A549 (cell line): ENCODE measurements around the gene FSTL4. TPM values are rescaled to one million over a fixed set of nuclear protein-coding genes. Genes with fewer than 3 reads are reported as not detected.

Experiments
- ATAC-seq, 2 experiments: fragments of 200-7000 bp in 1 of 2; fragments of >200 bp in 1 of 2; cut with Nextera tagmentation in 1 of 2; cut with Tn5 transposase in 1 of 2; 3 replicates each; pipeline versions ENCODE4 v1.8.0 to v1.9.1; 2018 to 2020; ENCODE audit warnings: mild to moderate bottlenecking in 1 of 2, moderate library complexity in 1 of 2
- CTCF ChIA-PET: fragments of 300-600 bp; sonication (Branson Sonifier 250); formaldehyde crosslinking; extraction: SDS; loops from one replicate; lab custom pipeline; 2021; ENCODE audit warnings: antibody characterized with exemption, inconsistent platforms; lab: Yijun Ruan, JAX
- POLR2A ChIA-PET: fragments of 350-600 bp; formaldehyde crosslinking; extraction: SDS; loops from one replicate; lab custom pipeline; 2021; ENCODE audit warnings: antibody characterized with exemption, inconsistent platforms; lab: Yijun Ruan, JAX
- DNase-seq, 2 experiments: peaks; one replicate each; pipeline versions ENCODE4 v3.0.0 to v3.0.0-alpha.2; 2011 to 2016; ENCODE audit warnings: low read depth in 1 of 2, low spot score in 1 of 2
- FAIRE-seq: peaks from 2 replicates; lab custom pipeline; 2011; peaks lifted over from hg19 to GRCh38; lab: Jason Lieb, UNC
- H3K27ac ChIP-seq, 2 experiments: fragments of >200 bp; sonication (Bioruptor Twin); formaldehyde crosslinking; 3 replicates each; pipeline ENCODE4 v1.5.1; 2016 to 2017
- H3K4me1 ChIP-seq: fragments of >200 bp; sonication (Bioruptor Twin); formaldehyde crosslinking; 3 replicates; pipeline ENCODE4 v1.6.1; 2016
- H3K4me2 ChIP-seq: fragments of >200 bp; sonication (Bioruptor Twin); formaldehyde crosslinking; 3 replicates; pipeline ENCODE4 v1.6.1; 2016
- H3K4me3 ChIP-seq: fragments of >200 bp; sonication (Bioruptor Twin); formaldehyde crosslinking; 3 replicates; pipeline ENCODE4 v1.5.1; 2016
- H3K9me3 ChIP-seq: fragments of >200 bp; sonication (Bioruptor Twin); formaldehyde crosslinking; 3 replicates; pipeline ENCODE4 v1.6.1; 2016
- BCL3 ChIP-seq: fragments of >200 bp; sonication (Bioruptor Twin); formaldehyde crosslinking; IDR thresholded peaks from 3 replicates; pipeline ENCODE4 v1.6.1; 2016
- CBX2 ChIP-seq: fragments of 200-600 bp; sonication (generic); IDR thresholded peaks from 2 replicates; pipeline ENCODE4 v1.6.1; 2016; ENCODE audit warnings: low read depth, mild to moderate bottlenecking, borderline replicate concordance
- CBX8 ChIP-seq: fragments of 200-600 bp; sonication (generic); IDR thresholded peaks from 2 replicates; pipeline ENCODE4 v1.6.1; 2016
- CEBPB ChIP-seq, 2 experiments: fragments of >200 bp in 1 of 2; sonication (Bioruptor Twin) in 1 of 2; formaldehyde crosslinking in 1 of 2; IDR thresholded peaks; 2 replicates each; pipeline ENCODE4 v1.6.1; 2012 to 2016
- CHD4 ChIP-seq: fragments of 200-600 bp; sonication (generic); IDR thresholded peaks from 2 replicates; pipeline ENCODE4 v1.6.1; 2016; ENCODE audit warnings: antibody characterized with exemption, mild to moderate bottlenecking, borderline replicate concordance
- E2F6 ChIP-seq: IDR thresholded peaks from 2 replicates; pipeline ENCODE4 v1.6.1; 2012; ENCODE audit warnings: low read depth, borderline replicate concordance
- EHF ChIP-seq: fragments of 250-450 bp; sonication (Bioruptor Pico); IDR thresholded peaks from 2 replicates; pipeline ENCODE4 v1.5.0; 2020; ENCODE audit warnings: mild to moderate bottlenecking
- EHMT2 ChIP-seq: fragments of 200-600 bp; sonication (generic); IDR thresholded peaks from 2 replicates; pipeline ENCODE4 v1.6.1; 2016; ENCODE audit warnings: antibody characterized with exemption, low read depth, mild to moderate bottlenecking, moderate library complexity
- EP300 ChIP-seq, 2 experiments: fragments of >200 bp; sonication (Bioruptor Twin); formaldehyde crosslinking; IDR thresholded peaks; 2 replicates in 1 of 2; 3 replicates in 1 of 2; pipeline ENCODE4 v1.6.1; 2016 to 2017
- ESRRA ChIP-seq: fragments of 150-350 bp; IDR thresholded peaks from 2 replicates; pipeline ENCODE4 v1.6.1; 2014; ENCODE audit warnings: mild to moderate bottlenecking, low read length, borderline replicate concordance
- GATA3 ChIP-seq: IDR thresholded peaks from 2 replicates; pipeline ENCODE4 v1.6.1; 2012; ENCODE audit warnings: borderline replicate concordance
- HES2 ChIP-seq: fragments of >200 bp; sonication (Bioruptor Twin); formaldehyde crosslinking; IDR thresholded peaks from 2 replicates; pipeline ENCODE4 v1.6.1; 2016
- HMGXB4 ChIP-seq: fragments of 250-450 bp; sonication (Bioruptor Pico); IDR thresholded peaks from 2 replicates; pipeline ENCODE4 v1.5.0; 2021; ENCODE audit warnings: mild to moderate bottlenecking, moderate library complexity, borderline replicate concordance
- HOXA7 ChIP-seq: fragments of 250-450 bp; sonication (Bioruptor Pico); IDR thresholded peaks from 2 replicates; pipeline ENCODE4 v1.5.0; 2020; ENCODE audit warnings: mild to moderate bottlenecking, moderate library complexity
- HOXB5 ChIP-seq: fragments of 250-450 bp; sonication (Bioruptor Pico); IDR thresholded peaks from 2 replicates; pipeline ENCODE4 v1.5.0; 2020; ENCODE audit warnings: mild to moderate bottlenecking, moderate library complexity
- JUNB ChIP-seq: fragments of >200 bp; sonication (Bioruptor Twin); formaldehyde crosslinking; IDR thresholded peaks from 2 replicates; pipeline ENCODE4 v1.6.1; 2016
- KDM1A ChIP-seq: fragments of 200-600 bp; sonication (generic); IDR thresholded peaks from 2 replicates; pipeline ENCODE4 v1.6.1; 2016; ENCODE audit warnings: low read depth, mild to moderate bottlenecking
- MAFK ChIP-seq: fragments of 450-650 bp; IDR thresholded peaks from 2 replicates; pipeline ENCODE4 v1.6.1; 2014; ENCODE audit not compliant: partially characterized antibody
- MAZ ChIP-seq: fragments of 150-350 bp; IDR thresholded peaks from 2 replicates; pipeline ENCODE4 v1.6.1; 2014; ENCODE audit warnings: antibody characterized with exemption, low read depth, low read length, borderline replicate concordance
- NFE2L2 ChIP-seq: fragments of 150-350 bp; conservative IDR thresholded peaks from 2 replicates; pipeline ENCODE4 v1.6.1; 2014; ENCODE audit warnings: low read length
- NPAS2 ChIP-seq: fragments of 250-450 bp; sonication (Bioruptor Pico); IDR thresholded peaks from 2 replicates; pipeline ENCODE4 v1.8.0; 2022; ENCODE audit warnings: mild to moderate bottlenecking, moderate library complexity, borderline replicate concordance
- PHF8 ChIP-seq: fragments of 200-600 bp; sonication (generic); IDR thresholded peaks from 2 replicates; pipeline ENCODE4 v1.6.1; 2016; ENCODE audit warnings: low read depth, mild to moderate bottlenecking, antibody characterized with exemption, moderate library complexity, borderline replicate concordance
- RCOR1 ChIP-seq: fragments of 150-350 bp; IDR thresholded peaks from 2 replicates; pipeline ENCODE4 v1.6.1; 2014; ENCODE audit warnings: antibody characterized with exemption, low read length, low read depth
- REST ChIP-seq: fragments of 200-600 bp; sonication (generic); IDR thresholded peaks from 2 replicates; pipeline ENCODE4 v1.6.1; 2016; ENCODE audit warnings: antibody characterized with exemption, mild to moderate bottlenecking, moderate library complexity
- RFX5 ChIP-seq: fragments of 450-650 bp; IDR thresholded peaks from 2 replicates; pipeline ENCODE4 v1.7.1; 2014; ENCODE audit warnings: antibody characterized with exemption, mild to moderate bottlenecking, moderate library complexity
- SMC3 ChIP-seq: fragments of >200 bp; sonication (Bioruptor Twin); formaldehyde crosslinking; IDR thresholded peaks from 3 replicates; pipeline ENCODE4 v1.6.1; 2018; ENCODE audit warnings: inconsistent platforms
- SREBF2 ChIP-seq: fragments of 450-650 bp; IDR thresholded peaks from 2 replicates; pipeline ENCODE4 v1.6.1; 2014; ENCODE audit warnings: mild to moderate bottlenecking, moderate library complexity
- TFCP2L1 ChIP-seq: fragments of 250-450 bp; sonication (Bioruptor Pico); IDR thresholded peaks from 2 replicates; pipeline ENCODE4 v1.5.0; 2021; ENCODE audit warnings: mild to moderate bottlenecking
- USF2 ChIP-seq: fragments of 450-650 bp; IDR thresholded peaks from 2 replicates; pipeline ENCODE4 v1.6.1; 2014; ENCODE audit warnings: antibody characterized with exemption
- ZNF302 ChIP-seq: fragments of 250-450 bp; sonication (Bioruptor Pico); IDR thresholded peaks from 2 replicates; pipeline ENCODE4 v1.9.0; 2021; ENCODE audit warnings: inconsistent platforms, mild to moderate bottlenecking, moderate library complexity
- WGBS: methylation state at CpG from one replicate; pipeline ENCODE4 v1.1.6; 2017; ENCODE audit errors: missing lambda C conversion rate; 5-methylcytosine and 5-hydroxymethylcytosine counted together
- polyA plus RNA-seq, 4 experiments: library from polyadenylated mRNA; depleted of rRNA in 3 of 4; stranded (reverse); fragments of >200 nt; fragmentation: RNase III in 1 of 4; extraction: RNeasy Plus Mini Kit Qiagen cat#74134 plus additional on column Dnase treatment in 1 of 4; gene quantifications; 2 replicates in 3 of 4; 3 replicates in 1 of 4; pipeline ENCODE4 v1.2.3, GENCODE V29; 2011 to 2017

FSTL4 gene
- polyA plus RNA-seq, 2 of the 4 experiments (the other 2 are of a cell fraction), result 1.6 to 1.8 TPM

- ChIA-PET POLR2A (no interaction called here), CTCF (interaction anchor here (0.6 to 1.3 kb wide), 6 partner anchors 9 to 671 kb away, joined by 3 to 10 read pairs (median 4); no protein-coding TSS in a partner anchor)
These were observed 334.0 kb downstream of the FSTL4 start for GRCh38 chr5:133278317-133278716.

GRCh38 chr5:133277744-133278143 is 334.6 kb downstream of the FSTL4 start:
- POLR2A ChIA-PET, result no interaction called here
- no peak for TF ChIP-seq HOXB5
- no peak for TF ChIP-seq NPAS2 (CRISPR knock-in tag)
- TF ChIP-seq REST, result no peak
- no peak for TF ChIP-seq MAFK
- no peak for TF ChIP-seq USF2
- TF ChIP-seq CBX2, result no peak
- no peak for TF ChIP-seq ZNF302 (CRISPR knock-in tag)
- no peak for TF ChIP-seq JUNB
- no peak for TF ChIP-seq EHF (CRISPR knock-in tag)
- no peak for TF ChIP-seq TFCP2L1
- no peak for TF ChIP-seq GATA3
- TF ChIP-seq EP300 (IDR thresholded peaks at IDR 0.05), result no peak
- no peak for TF ChIP-seq PHF8
- no peak for TF ChIP-seq HES2
- no peak for TF ChIP-seq KDM1A
- no peak for TF ChIP-seq SMC3
- TF ChIP-seq ESRRA, result no peak
- peaks cover 5% of the 10 kb centered on the region; the same call in 1 of the 3 replicates for H3K4me1 ChIP-seq
- no peak overlapping the region for H3K27ac ChIP-seq
- H3K4me3 ChIP-seq, result no peak overlapping the region
- CTCF ChIA-PET, result interaction anchor here (0.7 to 1.3 kb wide), 3 partner anchors 9 to 30 kb away, joined by 3 to 5 read pairs (median 4); no protein-coding TSS in a partner anchor
- no peaks in the 10 kb centered on the region for H3K9me3 ChIP-seq
- WGBS, result 89% methylated on average over 8 of the region's 8 CpGs
- no peak for FAIRE-seq
- no peak for ATAC-seq
- DNase-seq, result no peak
- H3K4me2 ChIP-seq, result no peak overlapping the region

More at GRCh38 chr5:133278317-133278716, 334.0 kb downstream of the FSTL4 start:
- WGBS, result 59% methylated on average over 4 of the region's 4 CpGs
- no peaks in the 10 kb centered on the region for H3K9me3 ChIP-seq
- TF ChIP-seq BCL3, result no peak
- no peak for TF ChIP-seq SMC3
- no peak for TF ChIP-seq EHMT2
- no peak for TF ChIP-seq NFE2L2
- TF ChIP-seq RCOR1, result no peak
- no peak for TF ChIP-seq CEBPB (IDR thresholded peaks at IDR 0.05)
- TF ChIP-seq MAZ, result no peak
- TF ChIP-seq HMGXB4, result no peak
- TF ChIP-seq MAFK, result no peak
- no peak for TF ChIP-seq EHF (CRISPR knock-in tag)
- no peak for TF ChIP-seq HOXA7 (CRISPR knock-in tag)
- TF ChIP-seq CHD4, result no peak
- no peak for TF ChIP-seq E2F6
- TF ChIP-seq SREBF2, result no peak
- no peak for TF ChIP-seq RFX5
- no peak for TF ChIP-seq TFCP2L1
- TF ChIP-seq CBX8, result no peak
- TF ChIP-seq, all 56 proteins: peak for 0
- no peak overlapping the region for H3K4me2 ChIP-seq
- H3K27ac ChIP-seq, result no peak overlapping the region
- no peak overlapping the region for H3K4me3 ChIP-seq
- H3K4me1 ChIP-seq, result peaks cover 5% of the 10 kb centered on the region; the same call in 1 of the 3 replicates
- no peak for ATAC-seq
- DNase-seq, result no peak
- no peak for FAIRE-seq
